IMR-90 (cell line): Measurements from ENCODE around the gene TSTD2. TPM values are rescaled to one million over a fixed set of nuclear protein-coding genes. Genes with fewer than 3 reads are reported as not detected.

Experiments used
- ATAC-seq: fragments of 200-7000 bp; cut with Tn5 transposase; 2 replicates; pipeline ENCODE4 v1.9.1; 2020; ENCODE audit warnings: low read depth, mild to moderate bottlenecking, moderate library complexity
- BruUV-seq: library from RNA; stranded (reverse); fragments of 400-500 nt; replicated peaks from 2 replicates; lab custom pipeline; 2021; lab: Mats Ljungman, UMichigan
- CTCF ChIA-PET: fragments of 300-600 bp; formaldehyde crosslinking; extraction: SDS; loops from one replicate; lab custom pipeline; 2021; ENCODE audit warnings: antibody characterized with exemption; lab: Yijun Ruan, JAX
- POLR2A ChIA-PET: fragments of 300-600 bp; sonication (Branson Sonifier 250); formaldehyde crosslinking; loops from one replicate; lab custom pipeline; 2022; ENCODE audit warnings: antibody characterized with exemption; ENCODE audit not compliant: unreplicated experiment; lab: Charles Lee
- DNase-seq: peaks from one replicate; pipeline ENCODE4 v3.0.0; 2013
- H2AFZ ChIP-seq: replicated peaks from 2 replicates; pipeline ENCODE3; 2013; ENCODE audit warnings: low read length, mild to moderate bottlenecking; ENCODE audit not compliant: poor library complexity
- H2AK5ac ChIP-seq: 2 replicates; pipeline ENCODE4 v1.6.1; 2013; ENCODE audit warnings: low read depth, low read length, inconsistent platforms
- H2AK9ac ChIP-seq: replicated peaks from 2 replicates; pipeline ENCODE3; 2013; ENCODE audit warnings: mild to moderate bottlenecking, low read depth, low read length, moderate library complexity; ENCODE audit not compliant: poor library complexity
- H2BK120ac ChIP-seq: 2 replicates; pipeline ENCODE4 v1.6.1; 2013; ENCODE audit warnings: low read depth, low read length, inconsistent platforms
- H2BK15ac ChIP-seq: 3 replicates; pipeline ENCODE4 v1.6.1; 2013; ENCODE audit warnings: low read depth, low read length, inconsistent platforms
- H2BK20ac ChIP-seq: 2 replicates; pipeline ENCODE4 v1.6.1; 2013; ENCODE audit warnings: low read depth, mild to moderate bottlenecking, inconsistent platforms, low read length, moderate library complexity
- H2BK5ac ChIP-seq: 2 replicates; pipeline ENCODE4 v1.6.1; 2013; ENCODE audit warnings: mild to moderate bottlenecking, low read depth, low read length, inconsistent platforms; ENCODE audit not compliant: poor library complexity, severe bottlenecking
- H3K14ac ChIP-seq: replicated peaks from 2 replicates; pipeline ENCODE4 v1.6.1; 2013; ENCODE audit warnings: low read depth, low read length, inconsistent platforms
- H3K18ac ChIP-seq: 2 replicates; pipeline ENCODE4 v1.6.1; 2013; ENCODE audit warnings: low read depth, low read length, control low read depth
- H3K23ac ChIP-seq: 2 replicates; pipeline ENCODE4 v1.6.1; 2013; ENCODE audit warnings: low read depth, low read length, inconsistent platforms
- H3K27ac ChIP-seq: 2 replicates; pipeline ENCODE4 v1.5.1; 2013; ENCODE audit warnings: mild to moderate bottlenecking, control low read depth, low read length; ENCODE audit not compliant: insufficient read depth
- H3K27me3 ChIP-seq: 2 replicates; pipeline ENCODE4 v1.6.1; 2013; ENCODE audit warnings: low read length; ENCODE audit not compliant: control insufficient read depth, insufficient read depth
- H3K36me3 ChIP-seq: 2 replicates; pipeline ENCODE4 v1.6.1; 2013; ENCODE audit warnings: low read length, mixed read lengths; ENCODE audit not compliant: control insufficient read depth, insufficient read depth
- H3K4ac ChIP-seq: 2 replicates; pipeline ENCODE4 v1.6.1; 2013; ENCODE audit warnings: low read depth, low read length, inconsistent platforms
- H3K4me1 ChIP-seq: 2 replicates; pipeline ENCODE4 v1.6.1; 2013; ENCODE audit warnings: low read length, mixed read lengths; ENCODE audit not compliant: control insufficient read depth, insufficient read depth
- H3K4me2 ChIP-seq: 2 replicates; pipeline ENCODE4 v1.6.1; 2013; ENCODE audit warnings: low read depth, mild to moderate bottlenecking, control low read depth, low read length, moderate library complexity
- H3K4me3 ChIP-seq: 2 replicates; pipeline ENCODE4 v1.5.1; 2013; ENCODE audit warnings: low read depth, mild to moderate bottlenecking, control low read depth, low read length, moderate library complexity; ENCODE audit not compliant: insufficient read depth
- H3K56ac ChIP-seq: 2 replicates; pipeline ENCODE4 v1.6.1; 2013; ENCODE audit warnings: low read length, inconsistent platforms; ENCODE audit not compliant: insufficient read depth; ENCODE audit errors: extremely low read depth
- H3K79me1 ChIP-seq, 2 experiments: 2 replicates each; pipeline ENCODE4 v1.6.1; 2013; ENCODE audit warnings: low read length in 2 of 2, inconsistent platforms in 1 of 2, low read depth in 1 of 2
- H3K9ac ChIP-seq: 2 replicates; pipeline ENCODE4 v1.6.1; 2013; ENCODE audit warnings: low read depth, low read length, control low read depth
- H3K9me1 ChIP-seq: 2 replicates; pipeline ENCODE4 v1.6.1; 2013; ENCODE audit warnings: low read length, inconsistent platforms; ENCODE audit not compliant: insufficient read depth
- H3K9me3 ChIP-seq: 2 replicates; pipeline ENCODE4 v1.6.1; 2013; ENCODE audit warnings: low read length; ENCODE audit not compliant: control insufficient read depth, insufficient read depth
- H4K20me1 ChIP-seq: 2 replicates; pipeline ENCODE4 v1.6.1; 2013; ENCODE audit warnings: low read length, inconsistent platforms; ENCODE audit not compliant: insufficient read depth
- H4K5ac ChIP-seq: 2 replicates; pipeline ENCODE4 v1.6.1; 2013; ENCODE audit warnings: mild to moderate bottlenecking, low read depth, low read length, control low read depth
- H4K8ac ChIP-seq, 2 experiments: 2 replicates each; pipeline ENCODE4 v1.6.1; 2013; ENCODE audit warnings: low read depth in 2 of 2, low read length in 2 of 2, control low read depth in 1 of 2, inconsistent platforms in 1 of 2
- H4K91ac ChIP-seq: 2 replicates; pipeline ENCODE4 v1.6.1; 2013; ENCODE audit warnings: low read depth, low read length, inconsistent platforms; ENCODE audit not compliant: insufficient read depth
- CEBPB ChIP-seq: IDR thresholded peaks from 2 replicates; pipeline ENCODE4 v1.6.1; 2012; ENCODE audit warnings: low read depth, low read length, improper control_type of control experiment
- ELK1 ChIP-seq: fragments of 150-350 bp; IDR thresholded peaks from 2 replicates; pipeline ENCODE4 v1.6.1; 2016; ENCODE audit warnings: low read depth, mild to moderate bottlenecking, low read length, moderate library complexity, borderline replicate concordance
- FOS ChIP-seq: fragments of 150-350 bp; IDR thresholded peaks from 2 replicates; pipeline ENCODE4 v1.6.1; 2016; ENCODE audit warnings: low read depth, low read length
- MAZ ChIP-seq: IDR thresholded peaks from 2 replicates; pipeline ENCODE4 v1.6.1; 2012; ENCODE audit warnings: low read depth, mild to moderate bottlenecking, low read length, improper control_type of control experiment, moderate library complexity, borderline replicate concordance
- MXI1 ChIP-seq: IDR thresholded peaks from 2 replicates; pipeline ENCODE4 v1.6.1; 2012; ENCODE audit warnings: low read depth, mild to moderate bottlenecking, low read length, moderate library complexity, borderline replicate concordance
- NFE2L2 ChIP-seq: fragments of 150-350 bp; IDR thresholded peaks from 2 replicates; pipeline ENCODE4 v1.6.1; 2016; ENCODE audit warnings: low read depth, mild to moderate bottlenecking, low read length
- RAD21 ChIP-seq: IDR thresholded peaks from 2 replicates; pipeline ENCODE4 v1.6.1; 2012; ENCODE audit warnings: low read length, improper control_type of control experiment
- RFX5 ChIP-seq: IDR thresholded peaks from 2 replicates; pipeline ENCODE4 v1.8.0; 2012; ENCODE audit warnings: low read depth, mild to moderate bottlenecking, low read length, moderate library complexity
- USF2 ChIP-seq: fragments of 150-350 bp; IDR thresholded peaks from 2 replicates; pipeline ENCODE4 v1.6.1; 2017; ENCODE audit warnings: mild to moderate bottlenecking, antibody characterized with exemption, low read length, low read depth
- WGBS, 2 experiments: methylation state at CpG; one replicate each; pipeline versions ENCODE4 v1.1.5 to v1.1.7; 2013; ENCODE audit warnings: missing lambda C conversion rate in 2 of 2; ENCODE audit not compliant: insufficient read length in 1 of 2; ENCODE audit errors: extremely low coverage in 2 of 2; 5-methylcytosine and 5-hydroxymethylcytosine counted together
- dilution Hi-C: fragments of 300-500 bp; cut with HindIII; formaldehyde crosslinking; loops from one replicate; pipeline ENCODE4 v1.14.3; 2018; ENCODE audit warnings: low sequenced_read_pairs; ENCODE audit not compliant: unreplicated experiment
- in situ Hi-C: fragments of 300-500 bp; cut with MboI; formaldehyde crosslinking; loops from 3 replicates; pipeline ENCODE4 v1.14.3; 2019; ENCODE audit warnings: low sequenced_read_pairs, inconsistent platforms, mixed read lengths
- intact Hi-C: fragments of 100-400 bp; cut with micrococcal nuclease; formaldehyde crosslinking; loops from 2 replicates; pipeline ENCODE4 v1.10.0; 2022
- polyA plus RNA-seq, 3 experiments: library from polyadenylated mRNA; depleted of rRNA; stranded (reverse); fragments of >200 nt; gene quantifications; 2 replicates each; pipeline ENCODE4 v1.2.3, GENCODE V29; 2012; ENCODE audit warnings: low replicate concordance in 1 of 3
- total RNA-seq: library from RNA; depleted of rRNA; stranded (reverse); fragments of >200 nt; gene quantifications from 2 replicates; pipeline ENCODE4 v1.2.3, GENCODE V29; 2012

TSTD2 gene
- total and polyA plus RNA-seq, 2 of the 4 experiments (the other 2 are of a cell fraction): 11.2 to 16.3 TPM

GRCh38 chr9:97670586-97670985, 37.4 kb upstream of the TSTD2 start:
- DNase-seq: no peak
- TF ChIP-seq USF2: no peak
- TF ChIP-seq ELK1: no peak
- TF ChIP-seq RAD21: no peak
- TF ChIP-seq FOS: no peak
- TF ChIP-seq NFE2L2: no peak
- no peak for TF ChIP-seq MAZ
- TF ChIP-seq MXI1: no peak
- no peak for TF ChIP-seq CEBPB
- TF ChIP-seq RFX5: no peak
- CTCF ChIA-PET: no interaction called here
- Histone ChIP-seq H3K27ac (no peak overlapping the region), H3K4me3 (no peak overlapping the region), H2AFZ (no peak overlapping the region), H3K23ac (no peak overlapping the region), H2BK5ac (no peak overlapping the region), H4K5ac (no peak overlapping the region), H4K8ac (no peak overlapping the region), H4K20me1 (no peaks in the 10 kb centered on the region), H4K91ac (no peak overlapping the region), H3K4ac (no peak overlapping the region), H3K79me1 (peaks cover 4 to 8% of the 10 kb centered on the region in 2 experiments; a peak in 3 of 4 replicates), H3K9me1 (peaks cover 3% of the 10 kb centered on the region; the same call in 1 of the 2 replicates), H2AK9ac (no peak overlapping the region), H2BK20ac (no peak overlapping the region), H3K14ac (no peak overlapping the region), H3K36me3 (peaks cover 54% of the 10 kb centered on the region), H2AK5ac (no peak overlapping the region), H3K4me1 (peaks cover 4% of the 10 kb centered on the region; the same call in 1 of the 2 replicates), H3K27me3 (no peaks in the 10 kb centered on the region), H3K56ac (no peak overlapping the region), H3K4me2 (no peak overlapping the region), H2BK120ac (no peak overlapping the region), H2BK15ac (no peak overlapping the region), H3K9ac (no peak overlapping the region), H3K18ac (no peak overlapping the region), H3K9me3 (no peaks in the 10 kb centered on the region)
- BruUV-seq: no TSS peak
- WGBS, 2 experiments: 51% methylated on average over 2 of the region's 3 CpGs; no CpG with 5 or more reads in 1 of the 2 experiments
- POLR2A ChIA-PET: no interaction called here
- in situ Hi-C loops (no loop called here), dilution Hi-C loops (no loop called here), intact Hi-C loops (no loop called here)
- ATAC-seq: no peak
